Right kidney (tissue), 9 donors: ENCODE measurements around the gene CHRM1.
"Not testable (repeated sequence)": the region's sequence is repeated elsewhere in the genome, so short reads cannot be mapped to it uniquely, and the experiment has no call there.

Experiments used
- DNase-seq: peaks from one replicate; pipeline ENCODE4 v3.0.0-alpha.2; 2016
- long read RNA-seq, 8 donors: transcript quantifications; one replicate each; lab custom pipeline, GENCODE V29; 2026

The CHRM1 gene, protein sequence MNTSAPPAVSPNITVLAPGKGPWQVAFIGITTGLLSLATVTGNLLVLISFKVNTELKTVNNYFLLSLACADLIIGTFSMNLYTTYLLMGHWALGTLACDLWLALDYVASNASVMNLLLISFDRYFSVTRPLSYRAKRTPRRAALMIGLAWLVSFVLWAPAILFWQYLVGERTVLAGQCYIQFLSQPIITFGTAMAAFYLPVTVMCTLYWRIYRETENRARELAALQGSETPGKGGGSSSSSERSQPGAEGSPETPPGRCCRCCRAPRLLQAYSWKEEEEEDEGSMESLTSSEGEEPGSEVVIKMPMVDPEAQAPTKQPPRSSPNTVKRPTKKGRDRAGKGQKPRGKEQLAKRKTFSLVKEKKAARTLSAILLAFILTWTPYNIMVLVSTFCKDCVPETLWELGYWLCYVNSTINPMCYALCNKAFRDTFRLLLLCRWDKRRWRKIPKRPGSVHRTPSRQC
- long read RNA-seq, donor 1, result 0 reads
- long read RNA-seq, donor 2, result 0 reads
- long read RNA-seq, donor 3, result 0 reads
- long read RNA-seq, donor 4, result 0 reads
- long read RNA-seq, donor 5, result 0 reads
- long read RNA-seq, donor 6, result 0 reads
- long read RNA-seq, donor 7, result 0 reads
- long read RNA-seq, donor 8, result 0 reads

DNA sequence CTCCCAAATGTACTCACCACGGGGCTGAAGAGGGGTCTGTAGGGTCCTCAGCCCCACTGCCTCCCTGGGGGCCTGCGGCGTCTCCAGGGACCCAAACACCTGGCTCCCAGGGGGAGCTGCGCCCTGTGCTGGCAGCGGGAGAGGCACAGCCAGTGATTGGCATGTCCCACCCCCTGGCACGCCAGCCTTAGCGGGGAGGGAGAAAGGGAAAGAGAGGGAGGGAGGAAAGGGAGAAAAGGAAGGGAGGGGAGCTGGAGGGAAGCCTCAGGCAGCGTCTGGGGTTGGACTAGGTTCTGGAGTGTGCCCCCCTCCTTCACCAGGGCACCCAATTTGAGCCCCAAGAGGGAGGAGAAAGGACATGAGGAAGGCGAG, at the start of gene CHRM1:
CHRM1 (minus strand) TSS at position 163 of the 372 bp plus-strand sequence. CDS start 10,263 bp downstream, outside the sequence.
- no peak for DNase-seq

DNA sequence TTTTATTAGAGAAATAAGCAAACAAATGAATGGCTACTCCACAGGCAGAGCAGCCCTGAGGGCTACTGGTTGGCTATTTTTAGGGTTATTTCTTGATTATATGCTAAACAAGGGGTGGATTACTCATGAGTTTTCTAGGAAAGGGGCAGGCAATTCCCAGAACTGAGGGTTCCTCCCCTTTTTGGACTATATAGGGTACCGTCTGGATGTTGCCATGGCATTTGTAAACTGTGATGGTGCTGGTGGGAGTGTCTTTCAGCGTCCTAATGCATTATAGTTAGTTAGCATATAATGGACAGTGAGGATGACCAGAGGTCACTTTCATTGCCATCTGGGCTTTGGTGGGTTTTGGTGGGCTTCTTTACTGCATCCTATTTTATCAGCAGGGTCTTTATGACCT, 44.4 kb upstream of the CHRM1 start:
- DNase-seq, result no peak

DNA sequence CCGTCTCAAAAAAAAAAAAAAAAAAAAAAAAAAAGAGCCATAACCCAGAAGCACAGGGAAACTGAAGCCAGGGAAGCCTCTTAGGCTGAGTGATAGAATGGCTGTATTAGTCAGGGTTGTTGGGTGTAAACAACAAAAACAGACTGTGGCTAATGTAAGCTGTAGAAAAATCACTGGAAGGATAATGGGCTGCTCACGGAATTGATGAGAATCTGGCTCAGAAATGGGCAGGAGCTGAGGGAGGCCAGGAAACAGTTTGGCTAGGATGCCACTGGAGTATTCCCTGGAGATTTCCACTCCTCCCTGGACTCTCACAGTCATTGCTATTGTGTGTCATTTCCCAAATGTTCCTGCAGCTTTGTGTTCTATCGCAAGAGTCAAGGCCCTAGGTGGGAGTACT, 41.2 kb upstream of the CHRM1 start:
- DNase-seq, result no peak

DNA sequence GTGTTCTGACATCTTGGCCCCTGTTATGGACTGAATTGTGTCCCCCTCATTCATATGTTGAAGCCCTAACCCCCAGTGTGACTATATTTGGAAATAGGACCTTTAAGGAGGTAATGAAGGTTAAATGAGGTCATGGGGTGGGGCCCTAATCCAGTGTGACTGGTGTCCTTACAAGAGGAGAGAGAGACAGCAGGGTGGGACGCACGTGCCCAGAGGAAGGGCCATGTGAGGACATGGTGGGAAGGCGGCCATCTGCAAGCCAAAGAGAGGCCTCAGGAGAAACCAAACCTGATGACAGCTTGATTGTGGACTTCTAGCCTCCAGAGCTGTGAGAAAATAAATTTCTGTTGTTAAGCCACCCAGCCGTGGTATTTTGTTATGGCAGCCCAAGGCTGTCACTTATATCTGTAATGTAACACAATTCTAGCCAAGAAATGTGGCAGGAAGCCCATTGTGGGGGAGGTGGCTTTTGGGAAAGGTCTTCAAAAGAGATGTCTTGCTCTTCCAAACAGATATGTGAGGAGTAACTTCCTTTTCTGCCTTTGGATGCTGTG, 39.9 kb upstream of the CHRM1 start:
- no peak for DNase-seq

DNA sequence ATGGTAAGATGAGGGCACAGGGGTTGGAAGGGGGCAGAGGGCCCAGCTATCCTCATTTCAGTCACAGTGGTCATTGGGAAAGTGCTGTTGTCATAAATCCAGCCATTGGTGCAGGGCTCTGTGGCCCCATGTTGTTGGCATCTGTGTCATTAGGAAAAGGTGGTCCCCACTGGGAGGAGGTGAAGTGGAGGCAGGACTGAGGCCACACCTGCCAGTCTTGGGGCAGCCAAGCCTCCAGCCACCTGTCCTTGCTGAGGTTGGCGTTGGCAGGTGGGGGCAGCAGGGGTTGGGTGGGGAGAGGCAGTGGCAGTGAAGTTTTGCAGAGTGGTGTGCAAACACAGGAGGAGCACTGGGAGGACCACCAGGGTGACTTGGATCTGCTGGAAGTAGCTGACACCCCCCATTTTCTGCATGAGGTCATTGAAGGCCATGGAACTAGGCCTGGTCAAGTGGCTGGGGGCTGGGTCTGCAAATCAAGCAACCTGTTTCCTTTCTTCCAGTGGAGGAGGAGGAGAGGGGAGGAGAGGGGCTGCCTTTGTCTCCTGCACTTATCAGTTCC, 38.3 kb upstream of the CHRM1 start:
- DNase-seq, result no peak

DNA sequence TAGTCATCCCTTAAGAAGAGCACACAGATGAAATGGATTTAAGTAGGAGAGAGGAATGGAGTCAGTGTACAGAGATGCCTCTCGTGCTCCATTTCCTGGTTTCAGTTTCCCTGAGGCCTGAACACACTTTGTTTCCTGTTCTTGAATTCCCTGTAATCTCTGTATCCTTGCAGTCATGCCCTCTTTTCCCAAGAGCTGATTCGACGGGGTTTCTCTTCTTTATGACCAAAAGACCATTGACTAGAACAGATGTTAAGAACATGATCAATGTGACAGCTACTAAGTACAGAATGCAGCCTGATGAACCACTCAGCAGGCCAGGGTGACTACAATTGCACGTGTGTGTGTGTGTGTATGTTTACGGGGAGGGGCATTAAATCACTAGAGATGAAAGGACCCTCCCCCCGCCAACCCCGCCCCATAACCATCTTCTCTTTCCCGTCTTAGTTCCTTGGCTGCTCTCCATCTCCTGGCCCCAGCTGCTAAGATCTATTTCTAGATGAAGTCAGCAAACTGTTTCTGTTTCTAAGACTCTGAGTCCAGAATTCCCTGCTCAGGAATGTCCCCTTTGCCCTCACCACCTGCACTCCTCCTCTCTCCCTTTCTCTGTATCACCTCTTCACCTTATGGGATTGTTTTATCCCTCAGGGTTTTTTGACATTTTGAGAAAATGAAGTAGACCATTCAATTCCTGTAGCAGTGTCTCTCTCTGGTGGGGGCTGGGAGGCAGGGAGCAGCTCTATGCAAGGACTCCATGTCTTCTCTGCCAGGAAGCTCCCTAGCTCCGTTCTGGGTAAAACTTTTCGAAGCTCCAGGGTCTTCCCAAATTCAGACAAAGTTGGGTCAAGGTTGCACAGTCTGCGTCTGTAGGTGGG, 37.6 kb upstream of the CHRM1 start:
- peak; percentile 56 for DNase-seq

DNA sequence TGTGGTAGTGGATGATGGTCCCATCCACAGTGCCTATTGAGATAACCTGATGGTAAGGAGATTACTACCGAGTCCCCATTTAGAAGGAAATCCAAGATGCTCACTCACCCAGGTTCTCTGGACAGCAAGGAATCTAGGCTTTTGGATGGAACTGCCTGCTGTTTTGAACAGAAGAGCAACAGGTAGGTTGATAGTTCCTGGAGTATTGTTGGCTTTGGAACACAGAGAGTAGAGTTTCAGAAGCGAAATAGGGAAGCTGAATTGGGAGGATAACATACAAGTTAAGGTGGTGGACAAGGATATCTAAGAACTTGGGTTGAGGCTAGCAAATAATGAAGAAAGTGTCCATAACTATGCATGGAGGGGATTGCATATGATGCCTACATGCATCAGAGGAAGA, 36.0 kb upstream of the CHRM1 start:
- no peak for DNase-seq

DNA sequence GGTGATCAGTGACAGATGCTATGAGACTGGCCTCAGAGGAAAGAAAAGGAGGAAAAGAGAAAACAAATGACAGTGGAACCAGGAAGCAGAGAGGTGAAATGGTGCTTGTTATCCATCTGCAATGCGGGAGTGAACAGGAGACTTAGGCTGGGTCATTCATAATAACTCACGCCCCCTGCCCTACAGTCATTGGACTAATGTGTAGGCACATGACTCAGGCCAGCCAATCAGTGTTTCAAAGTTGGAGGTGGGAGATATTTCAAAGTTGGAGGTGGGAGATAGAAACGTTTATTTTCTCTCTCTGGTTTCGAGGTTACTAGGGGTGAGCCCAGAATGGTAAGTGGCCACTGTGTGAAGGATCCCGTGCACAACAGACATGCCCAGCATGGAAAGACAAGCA, 33.3 kb upstream of the CHRM1 start:
- no peak for DNase-seq

DNA sequence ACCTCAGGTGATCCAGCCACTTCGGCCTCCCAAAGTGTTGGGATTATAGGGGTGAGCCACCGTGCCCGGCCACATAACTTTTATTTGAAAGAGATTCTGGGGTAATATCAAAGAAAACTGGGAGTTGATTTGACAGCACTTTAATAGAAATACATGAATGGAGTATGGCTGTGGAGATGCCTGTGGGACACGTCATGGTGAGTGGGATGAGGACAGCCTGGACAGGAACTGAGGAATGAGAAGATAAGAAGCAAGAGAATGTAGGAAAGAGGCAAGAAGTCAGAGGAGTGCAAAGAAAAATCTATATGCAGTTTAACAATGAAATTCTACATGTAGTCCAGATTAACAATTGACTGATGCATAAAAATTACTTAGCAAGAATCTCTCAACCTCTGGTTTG, 32.6 kb upstream of the CHRM1 start:
- no peak for DNase-seq

DNA sequence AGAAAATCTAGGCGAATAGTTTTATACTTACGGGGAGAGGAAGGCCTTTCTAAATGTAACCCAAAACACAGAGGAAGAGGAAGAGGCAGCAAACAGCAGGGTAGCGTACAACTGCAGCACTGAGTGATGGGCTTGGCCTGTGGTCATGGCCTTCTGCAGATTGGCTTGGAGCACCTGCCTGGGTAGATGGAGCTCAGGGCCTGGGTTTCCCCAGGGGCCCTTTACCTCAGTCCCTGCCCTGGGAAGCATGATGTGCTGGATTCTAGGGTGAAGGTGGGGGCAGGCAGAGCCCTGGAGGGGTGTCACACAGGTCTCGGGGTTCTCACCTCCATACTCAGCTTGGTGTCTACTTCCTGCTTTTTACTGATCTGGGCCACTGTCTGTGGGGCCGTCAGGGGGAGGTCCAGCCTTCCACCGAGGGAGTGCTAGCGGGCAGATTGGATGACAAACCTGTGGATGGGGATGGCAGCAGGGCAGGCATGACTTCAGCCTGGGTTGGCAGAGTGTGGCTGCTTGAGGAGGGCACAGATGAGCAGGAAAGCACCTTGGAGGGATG, 27.7 kb upstream of the CHRM1 start:
- no peak for DNase-seq

DNA sequence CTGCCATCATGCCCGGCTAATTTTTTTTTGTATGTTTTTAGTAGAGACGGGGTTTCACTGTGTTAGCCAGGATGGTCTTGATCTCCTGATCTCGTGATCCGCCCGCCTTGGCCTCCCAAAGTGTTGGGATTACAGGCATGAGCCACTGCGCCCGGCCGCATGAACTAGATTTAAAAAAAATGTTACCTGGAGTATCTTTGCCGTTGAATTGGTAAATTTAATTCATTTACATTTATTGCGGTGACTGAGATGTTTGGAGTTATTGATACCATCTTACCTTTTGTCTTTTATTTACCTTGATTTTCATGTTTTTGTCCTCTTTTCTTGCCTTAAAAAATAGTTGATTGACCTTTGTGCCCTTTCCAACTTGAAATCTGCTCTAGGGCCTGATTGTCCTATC, 24.4 kb upstream of the CHRM1 start:
- DNase-seq, result not testable (repeated sequence)

DNA sequence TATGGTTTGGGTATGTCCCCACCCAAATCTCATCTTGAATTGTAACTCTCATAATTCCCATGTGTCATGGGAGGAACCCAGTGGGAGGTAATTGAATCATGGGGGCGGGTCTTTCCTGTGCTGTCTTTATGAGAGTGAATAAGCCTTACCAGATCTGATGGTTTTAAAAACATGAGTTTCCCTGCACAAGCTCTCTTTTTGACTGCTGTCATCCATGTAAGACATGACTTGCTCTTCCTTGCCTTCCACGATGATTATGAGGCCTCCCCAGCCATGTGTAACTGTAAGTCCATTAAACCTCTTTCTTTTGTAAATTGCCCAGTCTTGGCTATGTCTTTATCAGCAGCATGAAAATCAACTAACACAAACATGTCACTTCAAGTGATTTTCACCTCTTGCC, 16.4 kb upstream of the CHRM1 start:
- not testable (repeated sequence) for DNase-seq

DNA sequence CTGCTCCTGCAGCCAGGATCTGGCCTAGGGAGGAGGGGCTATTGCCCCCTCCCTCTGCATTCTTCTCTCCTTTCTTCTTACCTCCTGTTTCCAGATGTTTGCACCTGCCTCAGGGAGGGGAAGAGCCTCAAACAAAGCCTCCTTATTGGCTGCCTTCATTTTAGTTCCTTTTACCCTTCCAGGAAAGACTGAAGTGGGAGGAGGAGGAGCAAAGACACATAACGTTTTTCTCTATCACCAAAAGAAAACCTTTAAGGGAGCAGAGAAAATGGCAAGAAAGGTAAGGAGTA, 13.3 kb upstream of the CHRM1 start:
- no peak for DNase-seq

DNA sequence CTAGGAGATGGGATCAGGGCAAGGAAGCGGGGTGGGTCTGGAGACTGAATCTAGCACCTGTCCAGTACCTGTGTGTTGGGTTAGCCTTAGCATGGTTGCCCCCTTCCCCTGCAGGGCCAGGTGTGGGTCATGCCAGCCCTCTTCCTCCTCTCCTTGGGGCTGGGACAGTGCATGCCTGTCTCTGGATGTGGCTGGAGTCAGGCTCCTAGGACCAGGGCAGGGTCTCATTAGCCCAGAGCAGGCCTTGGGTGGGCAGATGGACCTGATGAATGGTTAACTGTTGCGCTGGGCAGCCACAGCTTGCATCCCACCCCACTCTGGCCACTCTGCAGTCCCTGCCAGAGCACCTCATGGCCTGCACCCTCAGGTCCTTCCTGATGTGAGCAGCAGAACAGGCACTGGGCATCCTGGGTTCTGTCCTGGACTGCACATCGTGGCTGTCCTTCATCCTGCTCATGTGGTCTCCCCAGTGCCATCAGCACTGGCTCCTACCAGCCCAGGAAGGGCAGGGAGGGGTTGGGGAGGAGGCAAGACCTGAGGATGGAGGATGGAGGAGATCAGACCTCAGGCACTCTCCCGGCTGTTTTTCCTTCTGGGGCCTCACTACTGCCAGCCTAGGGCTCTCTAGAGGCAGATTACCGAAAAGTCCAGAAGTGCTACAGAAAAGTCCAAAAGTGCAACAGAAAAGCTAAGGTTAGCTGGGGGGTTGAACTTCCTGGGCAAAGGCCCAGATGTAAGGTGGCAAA, 12.8 kb upstream of the CHRM1 start:
- DNase-seq, result no peak

DNA sequence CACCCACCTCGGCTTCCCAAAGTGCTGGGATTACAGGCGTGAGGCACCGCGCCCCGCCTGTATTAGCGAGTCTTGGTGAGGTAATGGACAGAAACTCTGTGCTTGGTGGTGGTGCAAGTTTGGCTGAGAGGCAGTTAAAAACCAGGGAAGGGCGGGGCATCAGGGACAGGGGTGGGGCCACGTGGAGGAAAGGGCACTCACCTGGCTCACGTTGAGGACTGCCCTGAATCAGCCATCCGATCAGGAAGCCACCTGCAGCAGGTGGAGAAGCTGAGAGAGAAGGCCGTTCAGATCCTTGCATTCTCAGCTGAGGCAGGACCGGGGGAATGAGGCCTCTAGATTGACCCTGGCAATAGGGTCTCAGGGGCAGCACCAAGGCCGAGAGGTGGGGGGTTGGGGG, 12.1 kb upstream of the CHRM1 start:
- DNase-seq, result no peak

DNA sequence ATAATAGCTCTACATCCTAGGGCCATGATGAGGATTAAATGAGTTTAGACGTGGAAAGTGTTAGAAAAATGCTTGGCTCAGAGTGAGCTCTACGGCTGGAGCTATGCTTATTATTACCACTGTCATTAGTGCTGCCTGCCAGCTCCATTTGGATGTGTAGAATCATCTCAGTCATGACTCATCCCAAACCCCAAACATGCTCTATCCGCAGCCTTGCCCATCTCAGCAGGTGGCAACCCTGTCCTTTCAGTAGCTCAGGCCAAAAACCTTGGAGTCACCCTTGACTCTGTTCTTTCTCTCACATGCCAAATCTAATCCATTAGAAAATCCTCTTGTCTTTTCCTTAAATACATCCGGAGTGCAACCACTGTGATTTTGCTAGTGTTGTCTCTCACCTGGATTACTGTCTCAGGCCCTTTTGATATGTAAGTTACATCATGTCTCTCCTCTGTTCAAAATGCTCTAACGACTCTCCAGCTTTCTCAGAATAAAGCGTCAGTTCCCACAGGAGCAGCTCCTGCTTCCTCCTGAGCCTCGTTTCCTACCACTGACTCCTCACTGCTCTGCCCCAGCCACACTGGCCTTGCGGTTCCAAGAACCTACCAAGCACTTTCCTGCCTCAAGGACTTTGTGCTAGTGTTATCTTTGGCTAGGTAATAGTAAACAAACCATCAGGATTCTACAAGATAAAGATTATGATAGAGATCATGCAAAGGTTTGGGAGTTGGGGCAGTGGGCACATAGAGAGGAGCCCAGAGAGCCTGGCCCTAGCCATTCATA, 10.5 kb upstream of the CHRM1 start:
- DNase-seq, result no peak

DNA sequence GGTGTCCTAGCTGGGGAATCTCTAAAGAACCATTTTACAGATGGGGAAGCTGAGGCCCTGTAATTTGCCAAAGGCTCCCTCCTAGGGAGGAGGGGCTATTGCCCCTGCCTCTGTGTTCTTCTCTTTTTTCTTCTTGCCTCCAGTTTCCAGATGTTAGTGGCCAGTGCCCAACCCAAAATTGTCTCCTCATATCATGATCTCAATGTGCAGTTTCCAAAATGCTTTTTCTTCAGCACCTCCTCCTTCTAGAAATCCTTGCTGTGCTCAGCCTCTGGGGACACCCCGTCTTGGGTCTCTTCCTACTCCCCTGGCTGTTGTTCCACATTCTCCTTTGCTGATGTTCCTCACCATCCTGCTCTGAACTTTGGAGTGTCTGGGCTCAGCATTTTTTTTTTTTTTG, 9.5 kb upstream of the CHRM1 start:
- no peak for DNase-seq

DNA sequence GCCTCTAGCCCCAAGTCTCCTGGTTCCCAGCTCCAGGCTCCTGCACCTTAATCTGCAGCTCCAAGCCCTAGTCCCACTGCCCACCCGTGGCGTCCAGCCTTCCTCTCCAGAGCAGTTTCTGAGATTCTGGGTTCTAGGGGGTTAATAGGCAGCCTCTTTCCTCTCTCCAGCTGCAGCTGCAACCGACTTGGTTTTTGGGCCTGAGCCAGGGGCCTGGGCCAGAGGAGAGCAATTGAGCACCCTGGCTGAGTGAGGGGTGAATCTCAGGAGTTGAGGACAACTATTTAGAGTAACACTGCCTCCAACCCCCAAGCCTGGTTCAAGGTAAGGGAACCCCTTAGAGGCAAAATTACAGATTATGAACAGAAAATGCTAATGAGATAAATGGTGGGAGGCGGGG, 9.0 kb upstream of the CHRM1 start:
- DNase-seq, result no peak

DNA sequence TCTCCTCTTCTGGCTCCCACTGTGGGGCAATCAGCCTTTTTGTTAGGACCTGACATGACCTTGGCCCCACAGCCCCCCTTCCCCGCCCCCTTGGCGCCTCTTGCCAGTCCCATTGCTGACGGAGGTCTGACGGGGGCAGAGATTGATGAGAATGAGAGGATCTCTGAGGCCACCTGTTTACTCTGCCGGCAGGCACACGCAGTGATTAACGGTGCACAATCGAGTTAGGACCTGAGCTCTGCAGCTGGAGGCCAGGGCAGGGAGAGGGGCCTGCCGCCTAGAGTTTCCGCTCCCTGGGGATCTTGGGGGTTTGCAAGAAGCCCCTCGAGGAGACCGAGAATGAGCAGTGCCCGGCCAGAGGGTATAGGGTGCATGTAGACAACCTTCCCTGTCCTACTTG, 6.8 kb upstream of the CHRM1 start:
- DNase-seq, result no peak

DNA sequence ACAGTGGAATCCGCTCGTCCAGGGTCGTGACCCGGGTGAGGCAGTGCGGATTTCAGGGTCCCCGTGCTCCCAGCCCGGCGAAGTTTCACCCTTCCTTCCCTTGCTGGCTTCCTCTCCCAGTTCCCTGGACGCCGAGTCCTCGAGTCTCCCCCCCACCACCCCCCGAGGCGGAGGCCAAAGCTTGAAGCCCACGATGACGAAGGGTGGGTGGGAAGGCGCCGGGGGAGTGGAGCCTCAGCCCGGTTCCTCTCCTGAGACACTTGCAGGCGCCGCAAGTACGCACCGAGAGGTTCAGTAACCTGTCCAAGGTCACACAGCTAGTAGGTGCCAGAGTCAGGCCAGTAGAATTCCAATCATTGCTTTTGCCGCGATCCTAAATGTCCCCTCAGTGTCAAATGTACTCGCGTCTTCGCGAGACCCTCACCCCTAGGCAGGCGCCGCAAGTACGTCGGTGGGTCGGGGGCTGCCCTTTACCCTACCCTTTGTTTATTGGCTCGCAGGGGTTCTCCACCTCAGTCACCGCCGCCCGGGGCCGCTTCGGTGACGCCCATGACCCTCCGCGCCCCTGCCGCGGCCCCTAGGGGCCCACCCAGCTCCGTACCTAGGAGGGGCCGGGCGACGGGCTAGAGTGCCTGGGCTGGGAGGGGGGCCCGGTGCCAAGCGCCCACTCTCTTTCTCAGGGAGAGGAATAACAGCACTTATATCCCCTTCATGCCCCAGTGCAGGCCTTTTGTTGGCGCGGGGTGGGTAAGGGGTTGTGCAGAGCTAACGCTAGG, 5.7 kb upstream of the CHRM1 start:
- no peak for DNase-seq
